GM12864 (cell line): Measurements from ENCODE around the gene SMYD3.

Source experiments
- DNase-seq: peaks from one replicate; pipeline ENCODE4 v3.0.0-alpha.2; 2011; ENCODE audit warnings: low read depth
- H3K4me3 ChIP-seq: 2 replicates; pipeline ENCODE4 v1.5.1; 2011; ENCODE audit warnings: mild to moderate bottlenecking, low read depth, low read length, control low read depth
- TF ChIP-seq, protein P1 (sequence below): IDR thresholded peaks from 2 replicates; pipeline ENCODE4 v1.5.1; 2011; ENCODE audit warnings: low read depth, mild to moderate bottlenecking, moderate library complexity, low read length, control low read depth, inconsistent platforms; ENCODE audit errors: missing control alignments

The SMYD3 gene

DNA sequence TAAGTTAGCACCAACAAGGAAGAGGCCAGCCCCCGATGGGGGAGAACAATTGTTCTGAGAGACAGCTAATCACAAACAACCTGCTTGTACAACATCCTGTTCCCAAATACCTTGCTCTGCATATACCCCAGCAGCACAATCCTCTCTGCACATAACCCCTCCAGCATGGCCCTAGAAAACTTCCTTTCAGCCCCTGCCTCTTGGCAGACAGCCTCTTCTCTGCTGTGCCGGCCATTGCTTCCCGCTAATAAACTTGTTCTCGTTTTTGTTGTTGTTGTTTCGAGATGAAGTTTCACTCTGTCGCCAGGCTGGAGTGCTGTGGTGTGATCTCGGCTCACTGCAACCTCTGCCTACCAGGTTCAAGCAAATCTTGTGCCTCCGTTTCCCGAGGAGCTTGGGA lies 392.7 kb downstream of the SMYD3 start:
- no peak overlapping the region for H3K4me3 ChIP-seq
- TF ChIP-seq, protein P1, sequence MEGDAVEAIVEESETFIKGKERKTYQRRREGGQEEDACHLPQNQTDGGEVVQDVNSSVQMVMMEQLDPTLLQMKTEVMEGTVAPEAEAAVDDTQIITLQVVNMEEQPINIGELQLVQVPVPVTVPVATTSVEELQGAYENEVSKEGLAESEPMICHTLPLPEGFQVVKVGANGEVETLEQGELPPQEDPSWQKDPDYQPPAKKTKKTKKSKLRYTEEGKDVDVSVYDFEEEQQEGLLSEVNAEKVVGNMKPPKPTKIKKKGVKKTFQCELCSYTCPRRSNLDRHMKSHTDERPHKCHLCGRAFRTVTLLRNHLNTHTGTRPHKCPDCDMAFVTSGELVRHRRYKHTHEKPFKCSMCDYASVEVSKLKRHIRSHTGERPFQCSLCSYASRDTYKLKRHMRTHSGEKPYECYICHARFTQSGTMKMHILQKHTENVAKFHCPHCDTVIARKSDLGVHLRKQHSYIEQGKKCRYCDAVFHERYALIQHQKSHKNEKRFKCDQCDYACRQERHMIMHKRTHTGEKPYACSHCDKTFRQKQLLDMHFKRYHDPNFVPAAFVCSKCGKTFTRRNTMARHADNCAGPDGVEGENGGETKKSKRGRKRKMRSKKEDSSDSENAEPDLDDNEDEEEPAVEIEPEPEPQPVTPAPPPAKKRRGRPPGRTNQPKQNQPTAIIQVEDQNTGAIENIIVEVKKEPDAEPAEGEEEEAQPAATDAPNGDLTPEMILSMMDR, result no peak
- no peak for DNase-seq

DNA sequence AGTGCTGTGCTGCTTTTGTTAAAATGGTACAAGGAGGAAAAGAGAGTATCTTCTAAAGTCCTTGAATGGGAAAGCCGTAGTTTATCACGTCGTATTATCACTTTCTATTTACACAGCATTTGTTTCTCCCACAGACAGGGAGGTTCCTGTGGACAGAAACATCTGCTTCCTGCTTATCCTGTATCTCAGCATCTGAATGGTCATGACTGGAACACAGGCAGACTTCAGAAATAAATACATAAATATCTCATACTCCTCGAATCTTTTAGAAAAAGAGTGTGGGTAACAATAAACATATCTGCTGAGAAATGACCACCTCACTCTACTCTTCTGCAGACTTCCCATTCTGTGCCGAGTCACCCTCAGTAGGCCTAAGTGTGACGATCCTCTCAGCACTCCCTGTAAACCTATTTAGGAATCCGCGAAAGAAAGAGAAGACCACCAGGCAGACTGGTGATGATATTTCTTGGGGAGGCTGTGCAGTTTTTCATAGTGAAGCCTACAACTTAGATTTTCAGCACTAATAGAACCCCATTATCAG lies 393.5 kb downstream of the SMYD3 start:
- no peak for DNase-seq
- TF ChIP-seq, protein P1, result no peak
- no peak overlapping the region for H3K4me3 ChIP-seq

DNA sequence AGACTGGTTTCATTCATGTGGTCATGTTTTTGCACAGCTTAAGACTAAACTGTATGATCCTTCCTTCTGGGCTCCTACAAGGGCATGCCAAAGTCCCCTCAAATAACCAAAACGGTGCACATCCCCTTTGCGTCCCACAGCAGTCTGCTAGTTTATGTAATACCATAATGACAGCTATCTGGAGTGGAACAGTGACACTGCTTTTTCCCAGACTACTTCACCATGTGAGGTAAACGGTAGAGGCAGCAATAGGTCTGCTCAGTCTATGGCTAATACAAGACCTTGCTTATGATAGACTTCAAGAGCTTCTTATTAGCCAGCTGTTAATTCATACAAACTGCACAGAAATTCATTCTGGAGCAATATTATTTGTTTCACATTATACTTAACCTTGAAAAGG lies 395.5 kb downstream of the SMYD3 start:
- TF ChIP-seq, protein P1, result no peak
- DNase-seq, result no peak

DNA sequence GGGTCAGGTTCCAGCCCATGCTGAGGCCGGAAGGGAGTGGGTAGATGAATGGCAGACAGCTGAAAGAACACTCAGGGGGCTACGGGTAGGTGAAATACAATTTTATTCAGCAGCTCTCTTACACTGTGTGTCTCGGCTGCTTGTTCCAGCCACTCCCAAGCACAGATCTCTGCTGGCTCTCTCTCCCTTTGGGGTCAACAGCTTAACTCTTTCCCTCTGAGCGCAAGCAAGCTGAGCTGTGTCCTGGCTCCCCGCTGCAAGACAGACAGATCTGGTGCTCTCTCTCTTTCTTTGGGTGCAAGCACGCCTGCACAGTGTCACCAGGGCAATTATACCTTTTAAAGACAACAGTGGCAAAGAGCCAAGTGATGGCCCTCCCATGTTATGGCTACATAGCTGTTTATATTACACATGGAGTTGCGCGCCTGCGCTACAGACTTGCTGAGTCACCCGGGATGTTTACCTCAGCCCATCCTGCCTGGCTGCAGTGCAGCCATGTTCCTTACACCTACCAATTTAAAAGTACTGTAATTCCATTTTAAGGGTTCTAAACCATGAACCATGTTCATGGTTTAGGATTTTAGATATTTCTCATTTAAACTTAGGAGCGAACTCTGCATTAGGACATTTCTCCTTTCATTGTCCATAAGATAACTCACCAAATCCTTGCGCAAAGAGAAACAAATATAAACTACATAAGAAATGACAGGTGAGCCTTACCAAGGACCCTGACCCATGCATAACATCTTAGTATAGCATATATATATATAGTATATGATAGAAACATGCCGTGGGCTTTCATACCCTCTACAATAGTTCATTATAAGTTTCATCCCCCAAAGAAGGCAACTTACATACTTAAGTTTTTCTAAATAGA lies 396.5 kb downstream of the SMYD3 start:
- TF ChIP-seq, protein P1, result no peak
- DNase-seq, result no peak

More for the DNA sequence above, 395.5 kb downstream of the SMYD3 start:
- no peak overlapping the region for H3K4me3 ChIP-seq

DNA sequence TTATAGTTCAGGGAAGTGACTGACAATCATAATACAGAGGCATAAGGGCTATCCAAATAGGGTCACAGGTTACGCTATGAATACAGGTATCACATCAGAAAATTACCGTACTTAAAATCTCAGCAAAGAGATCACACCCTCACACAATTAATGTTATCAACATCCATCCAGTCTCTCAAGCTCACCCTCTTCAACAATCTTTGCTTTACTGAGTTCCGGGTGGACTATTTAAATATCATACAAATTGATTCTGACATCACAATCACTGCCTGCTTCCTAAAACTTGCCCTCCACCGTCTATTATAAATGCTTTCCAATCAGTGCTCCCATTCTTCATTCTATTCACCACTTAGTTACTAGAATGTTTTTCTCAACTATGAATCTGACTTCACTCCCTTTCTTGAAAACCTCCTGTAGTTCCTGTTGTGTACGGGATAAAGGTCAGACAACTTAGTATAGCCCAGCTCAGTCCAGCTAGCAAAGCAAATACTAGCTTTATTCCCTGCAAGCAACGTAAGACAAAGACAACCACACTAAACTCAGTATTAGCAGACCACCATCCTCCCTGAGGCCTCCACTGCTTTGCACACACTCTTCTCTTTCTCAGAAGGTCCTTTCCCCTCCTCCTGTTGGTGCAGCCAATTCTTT lies 398.7 kb downstream of the SMYD3 start:
- DNase-seq, result no peak
- H3K4me3 ChIP-seq, result no peak overlapping the region
- TF ChIP-seq, protein P1, result no peak

More for the DNA sequence above, 396.5 kb downstream of the SMYD3 start:
- no peak overlapping the region for H3K4me3 ChIP-seq

DNA sequence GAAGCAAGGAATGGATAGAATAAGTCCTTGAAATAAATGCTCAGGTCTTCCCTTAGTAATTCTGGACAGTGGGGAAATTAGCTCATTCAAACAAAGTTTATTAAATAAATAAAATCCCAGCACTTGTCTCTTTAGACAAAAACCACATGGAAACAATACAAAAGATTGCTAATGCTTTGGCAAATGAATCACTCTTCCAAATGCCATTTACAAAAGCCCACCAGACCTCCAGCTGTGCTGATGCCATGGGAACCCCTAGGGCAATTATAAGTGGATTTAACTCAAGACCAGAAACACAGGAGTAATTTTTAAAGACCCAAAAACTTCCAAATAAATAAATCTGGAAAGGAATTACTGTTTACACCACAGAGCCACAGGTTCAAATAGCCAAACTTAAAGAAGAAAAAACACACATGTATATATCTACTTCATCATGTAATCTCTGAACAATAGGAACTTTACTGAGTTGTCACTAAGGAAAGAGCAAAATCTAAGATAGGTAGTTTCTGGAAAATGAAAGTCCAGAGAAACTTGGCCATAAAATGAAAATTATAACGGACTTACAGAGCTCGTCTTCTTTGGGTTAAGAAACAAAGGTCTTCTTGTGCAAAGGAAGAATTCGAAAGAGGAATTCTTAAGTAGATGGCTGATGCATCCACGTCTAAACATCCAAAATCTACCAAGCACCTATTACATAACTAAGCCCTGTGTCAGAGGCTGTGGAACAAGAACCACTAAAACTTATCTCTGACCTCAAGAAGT lies 399.4 kb downstream of the SMYD3 start:
- H3K4me3 ChIP-seq, result no peak overlapping the region
- no peak for DNase-seq
- TF ChIP-seq, protein P1, result no peak
